CD4-positive, alpha-beta T cell treated with Interleukin-10 for 1 hour (primary cell): ENCODE data around the gene RAD1.

Source experiments
- DNase-seq: peaks from one replicate; pipeline ENCODE4 v3.0.0-alpha.2; 2020

RAD1 gene

GRCh38 chr5:34859253-34859652 is 56.1 kb downstream of the RAD1 start:
- no peak for DNase-seq

- DNase-seq, result no peak
Measured at GRCh38 chr5:34858790-34859189, 56.5 kb downstream of the RAD1 start.

GRCh38 chr5:34857894-34858293 is 57.4 kb downstream of the RAD1 start:
- DNase-seq, result no peak

GRCh38 chr5:34857161-34857560 is 58.1 kb downstream of the RAD1 start:
- DNase-seq, result no peak
